Renal pelvis (tissue), 4 donors: ENCODE data around the gene CEP85. TPM values are rescaled to one million over a fixed set of nuclear protein-coding genes. Genes with fewer than 3 reads are reported as not detected.
A peak's percentile ranks its signal among the peaks of the same experiment; 100 is the strongest.
"Not testable (repeated sequence)": the region's sequence is repeated elsewhere in the genome, so short reads cannot be mapped to it uniquely, and the experiment has no call there.

Source experiments
- DNase-seq: peaks from one replicate; pipeline ENCODE4 v3.0.0-alpha.2; 2013
- polyA plus RNA-seq, 3 donors: library from polyadenylated mRNA; unstranded; fragments of 120-200 nt; gene quantifications; one replicate each; pipeline ENCODE4 v1.2.1, GENCODE V29; 2013; ENCODE audit not compliant: insufficient read length in 3 of 3

CEP85 gene
- polyA plus RNA-seq, 3 donors = 16.2 to 22.5 (median 20.9) TPM

DNA sequence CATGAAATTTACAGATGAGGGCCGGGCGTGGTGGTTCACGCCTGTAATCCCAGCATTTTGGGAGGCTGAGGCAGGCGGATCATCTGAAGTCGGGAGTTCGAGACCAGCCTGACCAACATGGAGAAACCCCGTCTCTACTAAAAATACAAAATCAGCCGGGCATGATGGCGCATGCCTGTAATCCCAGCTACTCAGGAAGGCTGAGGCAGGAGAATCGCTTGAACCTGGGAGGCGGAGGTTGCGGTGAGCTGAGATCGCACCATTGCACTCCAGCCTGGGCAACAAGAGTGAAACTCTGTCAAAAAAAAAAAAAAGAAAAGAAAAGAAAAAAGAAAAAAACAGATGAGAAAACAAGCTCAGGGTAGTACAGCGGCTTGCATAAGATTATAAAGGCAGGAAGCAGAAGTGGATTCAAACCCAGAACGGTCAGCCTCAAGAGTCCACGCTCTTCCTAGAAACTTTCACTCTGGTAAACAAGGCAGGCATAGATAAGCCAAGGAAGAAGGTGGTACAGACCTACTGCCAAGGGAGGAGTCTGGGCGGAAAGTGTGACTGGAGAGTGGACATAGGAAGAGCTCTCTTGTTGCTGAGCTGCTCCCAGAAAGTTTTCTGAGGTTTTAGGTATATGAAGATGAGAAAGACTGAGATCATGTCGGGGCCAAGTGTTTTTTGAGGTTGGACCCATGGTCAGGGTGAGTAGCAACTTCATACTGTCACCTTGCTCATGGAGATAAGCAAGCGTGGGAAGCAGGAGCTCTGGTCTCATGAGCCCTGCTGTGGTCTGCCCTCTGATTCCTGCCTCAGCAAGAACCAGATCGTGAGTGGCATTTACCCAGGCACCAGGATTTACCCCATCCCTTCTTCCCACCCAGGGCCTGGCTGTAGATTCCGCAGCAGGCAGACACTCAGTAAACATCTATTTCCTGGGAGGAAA is 74.2 kb downstream of the CEP85 start:
- DNase-seq = not testable (repeated sequence)

DNA sequence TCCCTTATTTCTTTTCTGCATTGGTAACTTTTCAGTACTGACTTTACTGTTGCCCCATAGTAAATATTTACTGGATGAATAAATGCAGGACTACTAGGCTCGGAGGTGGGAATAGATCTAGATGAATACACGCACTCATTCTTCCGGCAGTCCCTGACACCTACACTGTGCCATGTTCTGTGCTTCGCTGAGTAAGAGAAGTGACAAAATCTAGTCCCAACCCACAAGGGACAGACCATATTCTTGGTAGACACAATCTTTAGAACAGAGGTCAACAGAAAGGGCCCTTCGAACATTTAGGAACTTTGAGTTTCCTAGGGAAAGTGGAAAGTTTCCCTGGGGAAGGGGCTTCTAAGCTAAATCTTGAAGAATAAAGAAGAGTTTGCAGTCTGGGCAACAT is 80.5 kb downstream of the CEP85 start:
- no peak for DNase-seq

DNA sequence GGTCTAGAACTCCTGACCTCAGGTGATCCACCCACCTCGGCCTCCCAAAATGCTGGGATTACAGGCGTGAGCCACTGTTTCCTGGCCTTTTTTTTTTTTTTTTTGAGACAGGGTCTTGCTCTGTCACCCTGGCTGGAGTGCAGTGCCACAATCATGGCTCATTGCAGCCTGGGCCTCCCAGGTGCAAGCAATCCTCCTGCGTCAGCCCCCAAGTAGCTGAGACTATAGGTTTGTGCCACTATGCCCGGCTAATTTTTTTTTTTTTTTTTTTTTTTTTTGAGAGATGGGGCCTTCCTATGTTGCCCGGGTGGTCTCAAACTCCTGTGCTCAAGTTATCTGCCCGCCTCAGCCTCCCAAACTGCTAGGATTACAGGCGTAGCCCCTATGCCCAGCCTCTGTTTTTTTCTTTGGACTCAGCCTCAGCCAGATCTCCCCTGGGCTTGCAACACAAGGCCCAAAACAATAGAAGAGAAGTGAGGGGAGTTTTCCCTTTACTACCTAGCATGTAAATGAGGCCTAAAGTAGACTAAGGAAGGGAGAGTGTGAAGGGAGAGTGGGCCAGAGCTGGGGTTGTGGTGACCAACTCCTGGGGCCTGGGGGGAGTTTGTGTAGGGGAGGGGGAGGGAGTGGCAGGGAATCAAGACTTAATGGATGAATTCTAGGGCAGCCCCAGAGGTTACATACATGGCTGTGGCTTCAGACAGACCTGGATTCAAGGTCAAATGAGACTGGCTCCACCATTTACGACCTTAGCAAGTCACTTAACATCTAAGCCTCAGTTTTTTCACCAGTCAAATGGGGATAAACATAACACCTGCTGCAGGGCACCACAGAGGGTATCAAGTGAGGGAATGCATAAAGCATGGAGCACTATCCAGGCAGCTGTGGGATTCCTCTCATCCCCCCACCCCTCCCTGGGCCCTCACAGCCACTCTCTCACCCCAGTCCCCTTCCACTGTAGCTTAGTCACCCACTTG is 82.2 kb downstream of the CEP85 start:
- no peak for DNase-seq

- DNase-seq = no peak
These were observed 83.1 kb downstream of the CEP85 start for GRCh38 chr1:26317146-26317545.

DNA sequence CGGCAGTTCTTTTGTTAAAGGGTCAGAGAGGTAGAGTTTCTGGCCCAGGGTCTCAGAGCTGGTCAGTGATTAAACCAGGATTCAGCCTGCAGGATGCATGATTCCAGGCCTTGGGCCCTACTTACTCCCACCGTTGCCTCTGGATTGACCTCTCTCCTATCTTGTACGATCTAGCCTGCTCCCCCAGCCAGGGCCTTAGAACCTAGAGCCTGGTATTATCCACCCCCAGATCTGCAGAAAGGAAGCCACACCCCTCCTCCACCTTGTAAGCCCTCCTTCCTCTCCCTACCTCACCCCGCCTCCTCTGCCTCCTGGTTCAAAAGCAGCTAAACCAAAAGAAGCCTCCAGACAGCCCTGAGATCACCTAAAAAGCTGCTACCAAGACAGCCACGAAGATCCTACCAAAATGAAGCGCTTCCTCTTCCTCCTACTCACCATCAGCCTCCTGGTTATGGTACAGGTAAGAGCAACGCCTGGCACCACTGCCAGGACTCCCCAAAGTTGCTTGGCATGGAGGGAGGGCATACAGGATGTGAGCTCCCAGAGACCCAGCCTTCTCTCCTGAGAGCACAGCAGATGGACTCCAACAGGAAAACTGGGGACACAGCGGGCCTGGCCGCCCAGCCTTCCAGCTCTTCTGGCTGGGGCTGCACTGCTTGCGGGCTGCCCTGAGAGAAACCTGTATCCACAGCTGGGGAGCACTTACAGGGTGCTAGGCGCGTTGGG is 83.8 kb downstream of the CEP85 start, which contains the start of gene CD52:
CD52 (plus strand) TSS at position 347 of the 726 bp plus-strand sequence; CDS start at position 407, 60 bp downstream.
- no peak for DNase-seq

GRCh38 chr1:26318338-26319064 is 84.5 kb downstream of the CEP85 start:
- no peak for DNase-seq

GRCh38 chr1:26320896-26321295 is 86.9 kb downstream of the CEP85 start:
- no peak for DNase-seq

- peak; percentile 76 for DNase-seq
These were observed 87.5 kb downstream of the CEP85 start for GRCh38 chr1:26321315-26322041.

- no peak for DNase-seq
These were observed 88.0 kb downstream of the CEP85 start for GRCh38 chr1:26322042-26322331.

GRCh38 chr1:26323382-26323781 is 89.4 kb downstream of the CEP85 start:
- DNase-seq = no peak

GRCh38 chr1:26324550-26324949 is 90.5 kb downstream of the CEP85 start:
- no peak for DNase-seq

- no peak for DNase-seq
These were observed 94.0 kb downstream of the CEP85 start for GRCh38 chr1:26327956-26328362.

Other genes with a start within 250 kb of the CEP85 start
- 10 to 100 TPM; 16.5 to 24.0 (median 19.1) TPM for gene PAFAH2, start 236.1 kb upstream of the CEP85 start, polyA plus RNA-seq
- gene EXTL1, start 212.4 kb upstream of the CEP85 start, polyA plus RNA-seq = 1 to 10 TPM; 1.6 to 2.1 (median 1.7) TPM
- gene SLC30A2, start 188.1 kb upstream of the CEP85 start, polyA plus RNA-seq = 1 to 10 TPM; 5.4 to 9.1 (median 5.5) TPM
- gene TRIM63, start 166.6 kb upstream of the CEP85 start, polyA plus RNA-seq = under 1 TPM; 0.73 to 1.00 (median 0.99) TPM
- 10 to 100 TPM; 16.2 to 17.2 (median 17.1) TPM for gene PDIK1L, start 122.4 kb upstream of the CEP85 start, polyA plus RNA-seq
- gene FAM110D, start 75.1 kb upstream of the CEP85 start, polyA plus RNA-seq = 1 to 10 TPM; 1.2 to 1.7 (median 1.4) TPM
- under 1 TPM in 1 of 3 donors, not detected in 2; 0.19 TPM for gene C1orf232, start 65.2 kb upstream of the CEP85 start, polyA plus RNA-seq
- gene ZNF593, start 64.3 kb upstream of the CEP85 start, polyA plus RNA-seq = 10 to 100 TPM; 20.8 to 25.7 (median 21.0) TPM
- 1 to 10 TPM; 1.2 to 1.8 (median 1.5) TPM for gene ZNF593OS, start 62.4 kb upstream of the CEP85 start, polyA plus RNA-seq
- gene CNKSR1, start 56.7 kb upstream of the CEP85 start, polyA plus RNA-seq = 10 to 100 TPM; 11.9 to 25.6 (median 25.4) TPM
- gene CATSPER4, start 43.6 kb upstream of the CEP85 start, polyA plus RNA-seq = under 1 TPM in 2 of 3 donors, not detected in 1; 0.14 TPM
- 100 to 1,000 TPM in 1 of 3 donors, 10 to 100 TPM in 2; 85.2 to 120 (median 92.9) TPM for gene SH3BGRL3, start 45.9 kb downstream of the CEP85 start, polyA plus RNA-seq
- gene UBXN11, start 72.4 kb downstream of the CEP85 start, polyA plus RNA-seq = 10 to 100 TPM; 44.3 to 52.2 (median 51.7) TPM
- 1 to 10 TPM; 3.3 to 6.7 (median 4.7) TPM for gene CD52, start 83.8 kb downstream of the CEP85 start, polyA plus RNA-seq
- gene CRYBG2, start 119.9 kb downstream of the CEP85 start, polyA plus RNA-seq = 1 to 10 TPM in 1 of 3 donors, under 1 TPM in 2; 0.61 to 1.6 (median 0.83) TPM
- under 1 TPM in 1 of 3 donors, not detected in 2; 0.14 TPM for gene ZNF683, start 138.6 kb downstream of the CEP85 start, polyA plus RNA-seq
- under 1 TPM; 0.04 to 0.12 (median 0.09) TPM for gene LIN28A, start 176.6 kb downstream of the CEP85 start, polyA plus RNA-seq
- 10 to 100 TPM; 34.5 to 45.6 (median 42.7) TPM for gene DHDDS, start 198.1 kb downstream of the CEP85 start, polyA plus RNA-seq
- gene HMGN2, start 238.2 kb downstream of the CEP85 start, polyA plus RNA-seq = 1,000 to 10,000 TPM; 1,074 to 1,211 (median 1,107) TPM